Measurements from ENCODE around the gene CSTPP1. TPM values are rescaled to one million over a fixed set of nuclear protein-coding genes. Genes with fewer than 3 reads are reported as not detected.
"Not testable (repeated sequence)": the region's sequence is repeated elsewhere in the genome, so short reads cannot be mapped to it uniquely, and the experiment has no call there.

The CSTPP1 gene
- total RNA-seq, 2 donors from 2014 or later = 35.8 to 63.6 TPM

- Histone ChIP-seq H3K4me1 (no peaks in the 10 kb centered on the region), H3K9ac (ENCODE audit: low read depth in 2 of 2, low read length in 2 of 2) (peak overlapping the region; percentile 71 to 73), H3K27me3 (peaks cover 3% of the 10 kb centered on the region), H3K4me3 (peak overlapping the region; percentile 86), H3K9me3 (no peaks in the 10 kb centered on the region), H3K36me3 (no peaks in the 10 kb centered on the region), H3K27ac (peak overlapping the region; percentile 1)
- TF ChIP-seq CTCF (IDR thresholded peaks at IDR 0.05) = no peak
- peak; percentile 63 for DNase-seq
- intact Hi-C loops (cut with DNase I) = loop anchor here (10.0 kb wide), 1 partner anchor 88 kb away; no protein-coding TSS in a partner anchor
These were observed 19.3 kb upstream of the CSTPP1 start for GRCh38 chr11:46917109-46917761.

GRCh38 chr11:46917762-46918082 is 18.8 kb upstream of the CSTPP1 start:
- no peak for DNase-seq
- no peaks in the 10 kb centered on the region for H3K36me3 ChIP-seq
- no peak for TF ChIP-seq CTCF (IDR thresholded peaks at IDR 0.05)
- peaks cover 3% of the 10 kb centered on the region for H3K27me3 ChIP-seq
- H3K9me3 ChIP-seq = no peaks in the 10 kb centered on the region
- peak overlapping the region; percentile 86 for H3K4me3 ChIP-seq
- H3K27ac ChIP-seq = no peak overlapping the region
- H3K9ac ChIP-seq (ENCODE audit: low read depth in 2 of 2, low read length in 2 of 2) = peak overlapping the region; percentile 71 to 73
- H3K4me1 ChIP-seq = no peaks in the 10 kb centered on the region
- intact Hi-C loops (cut with DNase I) = loop anchor here (10.0 kb wide), 1 partner anchor 87 kb away; no protein-coding TSS in a partner anchor

GRCh38 chr11:46918083-46918787 is 18.3 kb upstream of the CSTPP1 start, which contains the start of gene LRP4:
Gene LRP4 (minus strand): TSS chr11:46918550. CDS start chr11:46918379, 171 bp downstream.
- peak; percentile 62 for DNase-seq
- peak within 1 kb of the TSS; percentile 71 to 73 for H3K9ac ChIP-seq (ENCODE audit: low read depth in 2 of 2, low read length in 2 of 2)
- H3K4me1 ChIP-seq = no peaks in the 10 kb centered on the region
- peaks cover 3% of the 10 kb centered on the region for H3K27me3 ChIP-seq
- H3K9me3 ChIP-seq = no peaks in the 10 kb centered on the region
- H3K27ac ChIP-seq = no peak within 1 kb of the TSS
- TF ChIP-seq CTCF (IDR thresholded peaks at IDR 0.05) = no peak
- no peaks in the 10 kb centered on the region for H3K36me3 ChIP-seq
- intact Hi-C loops (cut with DNase I) = loop anchor here (10.0 kb wide), 1 partner anchor 87 kb away; no protein-coding TSS in a partner anchor
- peak within 1 kb of the TSS; percentile 86 for H3K4me3 ChIP-seq

GRCh38 chr11:46918788-46919513 is 17.6 kb upstream of the CSTPP1 start:
- no peaks in the 10 kb centered on the region for H3K4me1 ChIP-seq
- H3K9ac ChIP-seq (ENCODE audit: low read depth in 2 of 2, low read length in 2 of 2) = peak overlapping the region in 1 of 2 donors; percentile 22
- no peak for DNase-seq
- H3K9me3 ChIP-seq = no peaks in the 10 kb centered on the region
- intact Hi-C loops (cut with DNase I) = loop anchor here (10.0 kb wide), 1 partner anchor 86 kb away; no protein-coding TSS in a partner anchor
- H3K27ac ChIP-seq = no peak overlapping the region
- H3K27me3 ChIP-seq = peaks cover 3% of the 10 kb centered on the region
- no peaks in the 10 kb centered on the region for H3K36me3 ChIP-seq
- TF ChIP-seq CTCF (IDR thresholded peaks at IDR 0.05) = no peak
- peak overlapping the region; percentile 86 for H3K4me3 ChIP-seq

GRCh38 chr11:46920755-46921154 is 15.8 kb upstream of the CSTPP1 start:
- no peaks in the 10 kb centered on the region for H3K4me1 ChIP-seq
- no peak overlapping the region for H3K4me3 ChIP-seq
- TF ChIP-seq CTCF (IDR thresholded peaks at IDR 0.05) = no peak
- no peaks in the 10 kb centered on the region for H3K36me3 ChIP-seq
- intact Hi-C loops (cut with DNase I) = no loop called here
- no peak overlapping the region for H3K9ac ChIP-seq (ENCODE audit: low read depth in 2 of 2, low read length in 2 of 2)
- H3K9me3 ChIP-seq = no peaks in the 10 kb centered on the region
- H3K27me3 ChIP-seq = peaks cover 3% of the 10 kb centered on the region
- H3K27ac ChIP-seq = peak overlapping the region; percentile 10
- no peak for DNase-seq

GRCh38 chr11:46927928-46928327 is 8.6 kb upstream of the CSTPP1 start:
- H3K27me3 ChIP-seq; DNase-seq; H3K4me1 ChIP-seq; H3K9me3 ChIP-seq; H3K27ac ChIP-seq; H3K36me3 ChIP-seq; H3K4me3 ChIP-seq; H3K9ac ChIP-seq (ENCODE audit: low read depth in 2 of 2, low read length in 2 of 2); intact Hi-C loops (cut with DNase I): not testable (repeated sequence)

GRCh38 chr11:46928701-46929100 is 7.9 kb upstream of the CSTPP1 start:
- H3K9ac ChIP-seq (ENCODE audit: low read depth in 2 of 2, low read length in 2 of 2); H3K27me3 ChIP-seq; H3K4me3 ChIP-seq; H3K27ac ChIP-seq; DNase-seq; H3K9me3 ChIP-seq; H3K36me3 ChIP-seq; intact Hi-C loops (cut with DNase I); H3K4me1 ChIP-seq: not testable (repeated sequence)
